BJ (cell line): Measurements from ENCODE around the gene GRAMD4. TPM values are rescaled to one million over a fixed set of nuclear protein-coding genes. Genes with fewer than 3 reads are reported as not detected.

ENCODE experiments used
- CTCF ChIA-PET: fragments of 350-600 bp; formaldehyde crosslinking; extraction: SDS; loops from one replicate; lab custom pipeline; 2021; ENCODE audit warnings: antibody characterized with exemption, inconsistent platforms; lab: Yijun Ruan, JAX
- POLR2A ChIA-PET: fragments of 300-600 bp; sonication (Branson Sonifier 250); formaldehyde crosslinking; extraction: SDS; loops from one replicate; lab custom pipeline; 2021; ENCODE audit warnings: antibody characterized with exemption; lab: Charles Lee
- DNase-seq: peaks from one replicate; pipeline ENCODE4 v3.0.0-alpha.2; 2011; ENCODE audit warnings: low read depth
- H3K27me3 ChIP-seq: 2 replicates; pipeline ENCODE4 v1.6.0; 2011; ENCODE audit warnings: low read length; ENCODE audit not compliant: control insufficient read depth, insufficient read depth
- H3K36me3 ChIP-seq: 2 replicates; pipeline ENCODE4 v1.5.1; 2011; ENCODE audit warnings: low read length; ENCODE audit not compliant: control insufficient read depth, insufficient read depth
- H3K4me3 ChIP-seq: 2 replicates; pipeline ENCODE4 v1.5.1; 2011; ENCODE audit warnings: low read depth, mild to moderate bottlenecking, control low read depth, low read length
- polyA plus RNA-seq: library from polyadenylated mRNA; depleted of rRNA; stranded (reverse); fragments of >200 nt; gene quantifications from 2 replicates; pipeline ENCODE4 v1.2.3, GENCODE V29; 2011
- TF ChIP-seq, protein P1 (sequence below): IDR thresholded peaks from 2 replicates; pipeline ENCODE4 v1.5.1; 2011; ENCODE audit warnings: low read depth, mild to moderate bottlenecking, control low read depth, inconsistent platforms, low read length, moderate library complexity; ENCODE audit not compliant: insufficient read depth

The GRAMD4 gene
- polyA plus RNA-seq, 1 experiment, result 10.3 TPM

GRCh38 chr22:46676479-46676878 is 56.3 kb downstream of the GRAMD4 start:
- peaks cover 3% of the 10 kb centered on the region; the same call in 1 of the 2 replicates for H3K36me3 ChIP-seq
- H3K27me3 ChIP-seq, result no peaks in the 10 kb centered on the region
- ChIA-PET POLR2A (no interaction called here), CTCF (no interaction called here)
- H3K4me3 ChIP-seq, result no peak overlapping the region
- no peak for DNase-seq
- TF ChIP-seq, protein P1, sequence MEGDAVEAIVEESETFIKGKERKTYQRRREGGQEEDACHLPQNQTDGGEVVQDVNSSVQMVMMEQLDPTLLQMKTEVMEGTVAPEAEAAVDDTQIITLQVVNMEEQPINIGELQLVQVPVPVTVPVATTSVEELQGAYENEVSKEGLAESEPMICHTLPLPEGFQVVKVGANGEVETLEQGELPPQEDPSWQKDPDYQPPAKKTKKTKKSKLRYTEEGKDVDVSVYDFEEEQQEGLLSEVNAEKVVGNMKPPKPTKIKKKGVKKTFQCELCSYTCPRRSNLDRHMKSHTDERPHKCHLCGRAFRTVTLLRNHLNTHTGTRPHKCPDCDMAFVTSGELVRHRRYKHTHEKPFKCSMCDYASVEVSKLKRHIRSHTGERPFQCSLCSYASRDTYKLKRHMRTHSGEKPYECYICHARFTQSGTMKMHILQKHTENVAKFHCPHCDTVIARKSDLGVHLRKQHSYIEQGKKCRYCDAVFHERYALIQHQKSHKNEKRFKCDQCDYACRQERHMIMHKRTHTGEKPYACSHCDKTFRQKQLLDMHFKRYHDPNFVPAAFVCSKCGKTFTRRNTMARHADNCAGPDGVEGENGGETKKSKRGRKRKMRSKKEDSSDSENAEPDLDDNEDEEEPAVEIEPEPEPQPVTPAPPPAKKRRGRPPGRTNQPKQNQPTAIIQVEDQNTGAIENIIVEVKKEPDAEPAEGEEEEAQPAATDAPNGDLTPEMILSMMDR, result no peak

- no peak for DNase-seq
- TF ChIP-seq, protein P1, result no peak
- Histone ChIP-seq H3K27me3 (no peaks in the 10 kb centered on the region), H3K36me3 (peaks cover 3% of the 10 kb centered on the region; the same call in 1 of the 2 replicates), H3K4me3 (no peak overlapping the region)
- CTCF ChIA-PET, result no interaction called here
- POLR2A ChIA-PET, result no interaction called here
These were observed 56.7 kb downstream of the GRAMD4 start for GRCh38 chr22:46676881-46677280.

- H3K4me3 ChIP-seq, result no peak overlapping the region
- ChIA-PET CTCF (no interaction called here), POLR2A (no interaction called here)
- no peak for DNase-seq
- peaks cover 3% of the 10 kb centered on the region; the same call in 1 of the 2 replicates for H3K36me3 ChIP-seq
- TF ChIP-seq, protein P1, result no peak
- no peaks in the 10 kb centered on the region for H3K27me3 ChIP-seq
These were observed 57.3 kb downstream of the GRAMD4 start for GRCh38 chr22:46677323-46678002.

DNA sequence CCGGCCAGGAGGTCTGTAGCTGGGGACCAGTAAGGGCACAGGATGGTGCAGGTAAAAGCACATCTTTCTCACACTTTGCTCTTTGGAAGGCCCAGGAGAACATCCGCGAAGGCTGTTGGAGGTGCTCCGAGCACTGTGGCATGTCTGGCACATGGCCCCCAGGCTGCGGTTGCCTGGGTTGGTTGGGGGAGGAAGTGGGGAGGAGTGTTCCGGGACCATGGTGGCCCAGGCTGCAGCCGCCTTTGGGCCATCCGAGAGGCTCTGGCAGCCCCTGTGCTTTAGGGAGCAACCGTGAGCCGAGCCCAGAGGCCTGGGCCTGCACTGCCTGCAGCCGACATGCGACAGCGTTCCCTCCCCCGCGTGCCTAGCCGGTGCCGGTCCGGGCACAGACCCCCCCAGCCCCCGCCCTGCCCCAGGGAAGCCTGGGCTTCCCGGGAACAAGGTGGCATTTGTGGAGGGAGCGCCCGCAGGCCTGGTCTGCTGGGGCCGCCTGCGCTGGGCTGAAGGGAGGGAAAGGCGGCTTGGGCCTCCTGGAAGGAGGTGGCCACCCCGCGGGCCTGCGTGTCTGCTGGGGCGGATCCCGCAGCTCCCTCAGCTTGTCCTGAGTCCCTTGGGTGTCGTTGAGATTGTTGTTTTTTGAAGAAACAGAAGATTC is 57.9 kb downstream of the GRAMD4 start:
- peaks cover 3% of the 10 kb centered on the region; the same call in 1 of the 2 replicates for H3K36me3 ChIP-seq
- no peak for DNase-seq
- TF ChIP-seq, protein P1, result no peak

More for the DNA sequence above, 57.9 kb downstream of the GRAMD4 start:
- ChIA-PET CTCF (no interaction called here), POLR2A (no interaction called here)
- no peak overlapping the region for H3K4me3 ChIP-seq
- no peaks in the 10 kb centered on the region for H3K27me3 ChIP-seq
